GM10248 (cell line): Measurements from ENCODE around the gene YTHDF1.

Experiments used
- CTCF ChIA-PET: fragments of 300-600 bp; sonication (Branson Sonifier 250); formaldehyde crosslinking; extraction: SDS; loops from one replicate; lab custom pipeline; 2021; ENCODE audit warnings: antibody characterized with exemption; lab: Yijun Ruan, JAX
- POLR2A ChIA-PET: fragments of 350-650 bp; sonication (Branson Sonifier 250); formaldehyde crosslinking; extraction: SDS; loops from one replicate; lab custom pipeline; 2020; ENCODE audit warnings: antibody characterized with exemption; lab: Yijun Ruan, JAX
- DNase-seq: peaks from one replicate; pipeline ENCODE4 v3.0.0; 2012; ENCODE audit errors: extremely low spot score
- CTCF ChIP-seq: IDR thresholded peaks from 2 replicates; pipeline ENCODE4 v1.5.1; 2012; ENCODE audit warnings: mild to moderate bottlenecking, low read depth; ENCODE audit errors: extremely low read depth, missing control alignments, control extremely low read depth

The YTHDF1 gene

GRCh38 chr20:63232235-63233060 lies 16.5 kb upstream of the YTHDF1 start:
- TF ChIP-seq CTCF: no peak
- POLR2A ChIA-PET: no interaction called here
- DNase-seq: no peak
- CTCF ChIA-PET: interaction anchor here (1.2 to 8.2 kb wide), 4 partner anchors 9 to 150 kb away, joined by 3 to 76 read pairs (median 4); no protein-coding TSS in a partner anchor

GRCh38 chr20:63230800-63231268 lies 14.9 kb upstream of the YTHDF1 start:
- DNase-seq: no peak
- ChIA-PET POLR2A (no interaction called here), CTCF (interaction anchor here (0.9 to 8.2 kb wide), 3 partner anchors 7 to 258 kb away, joined by 3 to 76 read pairs (median 6); no protein-coding TSS in a partner anchor)
- TF ChIP-seq CTCF: peak; percentile 19

GRCh38 chr20:63228806-63229205 lies 12.9 kb upstream of the YTHDF1 start:
- ChIA-PET POLR2A (no interaction called here), CTCF (interaction anchor here (2.2 kb wide), 1 partner anchor 10 kb away, joined by 8 read pairs; no protein-coding TSS in a partner anchor)
- TF ChIP-seq CTCF: no peak
- no peak for DNase-seq

GRCh38 chr20:63227260-63227659 lies 11.3 kb upstream of the YTHDF1 start:
- POLR2A ChIA-PET: no interaction called here
- CTCF ChIA-PET: interaction anchor here (2.2 kb wide), 1 partner anchor 8 kb away, joined by 8 read pairs; no protein-coding TSS in a partner anchor
- DNase-seq: no peak
- TF ChIP-seq CTCF: no peak

- POLR2A ChIA-PET: no interaction called here
- no peak for TF ChIP-seq CTCF
- CTCF ChIA-PET: interaction anchor here (3.5 to 4.9 kb wide), 3 partner anchors 9 to 33 kb away, joined by 19 to 76 read pairs (median 65); partner anchors contain the start of genes BIRC7 and YTHDF1
- no peak for DNase-seq
These were observed 10.4 kb upstream of the YTHDF1 start for GRCh38 chr20:63226042-63226943.

GRCh38 chr20:63225082-63225454 lies 9.1 kb upstream of the YTHDF1 start:
- DNase-seq: no peak
- POLR2A ChIA-PET: no interaction called here
- CTCF ChIA-PET: interaction anchor here (1.6 to 4.9 kb wide), 7 partner anchors 10 to 157 kb away, joined by 3 to 76 read pairs (median 19); partner anchors contain the start of genes BIRC7, NKAIN4 and YTHDF1
- no peak for TF ChIP-seq CTCF
